ENCODE data around the gene DOLK.
A peak's percentile ranks its signal among the peaks of the same experiment; 100 is the strongest.

DOLK gene

DNA sequence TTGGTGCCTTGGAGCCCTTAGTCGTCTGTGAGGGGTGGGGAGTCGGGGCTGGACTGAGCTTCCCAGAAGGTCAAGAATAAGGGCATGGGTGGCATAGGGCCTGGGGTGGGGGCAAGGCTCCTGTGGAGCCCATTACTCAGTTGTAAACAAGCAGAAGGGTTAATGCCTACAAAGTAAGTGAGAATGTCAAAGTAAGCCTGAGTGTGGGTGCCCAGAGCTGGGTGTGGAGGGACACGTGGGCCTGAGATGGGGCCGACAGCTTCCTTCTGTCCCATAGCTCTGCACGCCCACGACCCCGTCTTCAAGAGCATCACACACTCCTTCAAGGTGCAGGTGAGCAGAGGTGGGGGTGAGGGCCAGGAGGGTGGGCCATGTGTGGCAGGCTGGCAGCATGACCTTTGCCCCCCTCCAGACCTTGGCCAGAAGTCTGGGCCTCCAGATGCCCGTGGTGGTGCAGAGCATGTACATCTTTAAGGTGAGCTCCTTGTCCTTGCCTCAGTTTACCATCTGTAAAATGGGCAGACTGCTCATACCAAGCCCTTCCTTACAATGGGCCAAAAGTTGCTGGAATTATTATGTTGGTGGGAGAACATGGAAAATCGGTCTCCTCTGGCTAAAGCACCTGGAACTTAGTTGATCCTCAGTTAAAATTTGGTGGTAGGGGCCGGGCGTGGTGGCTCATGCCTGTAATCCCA is 11.1 kb downstream of the DOLK start:
- no peak for DNase-seq (ENCODE audit: low read depth in 1 of 2, low spot score in 1 of 2)

DNA sequence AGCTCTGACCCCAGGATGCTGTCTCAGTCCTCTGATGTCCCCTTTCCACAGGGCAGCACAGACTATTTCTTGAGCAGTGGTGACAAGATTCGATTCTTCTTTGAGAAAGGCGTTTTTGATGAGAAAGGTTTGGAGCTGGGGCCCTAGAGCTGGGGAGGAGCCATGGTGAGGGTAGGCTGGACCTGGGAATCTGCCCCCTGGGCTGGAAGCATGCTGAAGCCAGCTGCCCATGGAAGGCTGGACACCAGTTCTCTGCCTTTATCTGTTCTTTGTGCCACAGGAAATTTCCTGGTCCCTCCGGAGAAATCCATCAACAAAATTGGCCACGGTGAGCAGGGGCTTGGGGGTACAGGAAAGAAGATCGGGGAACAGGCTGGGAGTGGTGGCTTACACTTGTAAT is 13.7 kb downstream of the DOLK start:
- no peak for DNase-seq (ENCODE audit: low read depth in 1 of 2, low spot score in 1 of 2)

DNA sequence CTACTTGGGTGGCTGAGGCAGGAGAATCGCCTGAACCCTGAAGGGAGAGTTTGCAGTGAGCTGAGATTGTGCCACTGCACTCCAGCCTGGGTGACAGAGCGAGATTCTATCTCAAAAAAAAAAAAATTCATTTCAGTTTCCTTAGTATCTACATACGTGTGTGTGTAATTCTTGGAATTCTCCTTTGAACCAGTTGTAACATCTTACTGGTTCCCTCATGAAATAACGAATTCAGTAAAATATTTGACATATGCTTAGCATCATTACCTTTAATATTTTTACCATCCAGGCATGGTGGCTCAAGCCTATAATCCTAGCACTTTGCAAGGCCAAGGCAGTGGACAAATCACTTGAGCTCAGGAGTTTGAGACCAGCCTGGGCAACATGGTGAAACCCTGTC is 17.8 kb downstream of the DOLK start:
- no peak for DNase-seq (ENCODE audit: low read depth in 1 of 2, low spot score in 1 of 2)

DNA sequence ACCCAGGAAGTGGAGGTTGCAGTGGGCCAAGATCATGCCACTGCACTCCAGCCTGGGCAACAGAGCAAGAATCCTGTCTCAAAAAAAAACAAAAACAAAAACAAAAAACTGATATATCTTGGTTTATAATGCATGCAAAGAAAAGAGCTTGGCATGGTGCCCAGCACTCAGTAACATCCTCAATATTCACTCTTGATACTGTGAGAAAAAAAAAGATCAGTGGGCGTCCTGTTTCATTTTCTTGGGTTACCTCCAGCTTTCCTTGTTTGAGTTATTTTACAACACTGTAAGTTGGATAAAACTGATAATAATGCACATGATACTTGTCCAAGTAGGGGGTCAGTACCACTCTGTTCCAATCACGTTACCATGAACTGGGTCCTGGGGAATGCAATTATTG is 18.8 kb downstream of the DOLK start:
- no peak for DNase-seq (ENCODE audit: low read depth in 1 of 2, low spot score in 1 of 2)

DNA sequence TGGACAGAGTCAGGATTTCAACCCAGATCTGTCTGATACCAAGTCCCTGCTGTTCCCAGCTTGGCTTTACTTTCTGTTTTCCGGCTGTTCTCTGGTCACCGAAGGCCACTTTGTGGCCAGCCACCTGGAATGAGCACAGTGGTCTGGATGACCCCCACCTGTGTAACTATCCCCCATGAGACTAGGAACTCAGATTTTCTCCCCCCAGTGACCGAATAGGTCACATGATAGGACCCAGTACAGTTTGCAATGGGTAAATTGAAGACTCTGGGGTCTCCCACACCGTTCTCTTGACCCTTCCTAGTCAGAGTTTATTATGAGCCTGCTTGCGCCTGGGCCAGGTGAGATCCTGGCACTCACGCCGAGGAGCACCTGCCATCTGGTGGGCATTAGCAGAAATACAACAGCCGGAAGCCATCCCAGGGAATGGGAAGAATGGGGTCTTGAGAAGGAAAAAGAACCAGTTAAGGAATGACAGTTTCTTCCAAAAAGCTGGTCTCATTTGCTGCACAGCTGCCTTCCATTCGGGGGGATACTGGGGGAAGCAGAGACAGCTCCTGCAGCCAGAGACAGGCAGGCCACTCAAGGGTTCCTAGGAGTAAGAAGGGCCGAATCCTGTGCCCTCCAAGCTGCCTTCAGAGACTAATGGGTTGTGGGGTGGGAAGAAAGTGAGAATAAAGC is 19.5 kb downstream of the DOLK start:
- peak in 1 of 2 donors; percentile 25 for DNase-seq (ENCODE audit: low read depth in 1 of 2, low spot score in 1 of 2)

DNA sequence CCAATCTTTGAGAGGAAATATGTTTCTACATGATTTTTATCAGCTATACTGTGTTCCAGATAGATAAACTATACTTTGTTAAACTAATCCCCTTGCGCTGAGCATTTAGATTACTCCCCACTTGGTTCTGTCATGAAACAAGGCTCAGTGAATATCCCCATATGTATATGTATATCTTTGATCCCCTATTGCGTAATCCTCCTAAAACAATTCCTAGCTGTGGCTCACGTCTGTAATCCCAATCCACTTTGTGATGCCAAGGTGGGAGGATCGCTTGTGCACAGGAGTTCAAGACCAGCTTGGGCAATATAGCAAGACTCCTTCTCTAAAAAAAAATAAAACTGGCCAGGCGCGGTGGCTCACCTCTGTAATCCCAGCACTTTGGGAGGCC is 23.9 kb downstream of the DOLK start:
- DNase-seq (ENCODE audit: low read depth in 1 of 2, low spot score in 1 of 2): no peak

DNA sequence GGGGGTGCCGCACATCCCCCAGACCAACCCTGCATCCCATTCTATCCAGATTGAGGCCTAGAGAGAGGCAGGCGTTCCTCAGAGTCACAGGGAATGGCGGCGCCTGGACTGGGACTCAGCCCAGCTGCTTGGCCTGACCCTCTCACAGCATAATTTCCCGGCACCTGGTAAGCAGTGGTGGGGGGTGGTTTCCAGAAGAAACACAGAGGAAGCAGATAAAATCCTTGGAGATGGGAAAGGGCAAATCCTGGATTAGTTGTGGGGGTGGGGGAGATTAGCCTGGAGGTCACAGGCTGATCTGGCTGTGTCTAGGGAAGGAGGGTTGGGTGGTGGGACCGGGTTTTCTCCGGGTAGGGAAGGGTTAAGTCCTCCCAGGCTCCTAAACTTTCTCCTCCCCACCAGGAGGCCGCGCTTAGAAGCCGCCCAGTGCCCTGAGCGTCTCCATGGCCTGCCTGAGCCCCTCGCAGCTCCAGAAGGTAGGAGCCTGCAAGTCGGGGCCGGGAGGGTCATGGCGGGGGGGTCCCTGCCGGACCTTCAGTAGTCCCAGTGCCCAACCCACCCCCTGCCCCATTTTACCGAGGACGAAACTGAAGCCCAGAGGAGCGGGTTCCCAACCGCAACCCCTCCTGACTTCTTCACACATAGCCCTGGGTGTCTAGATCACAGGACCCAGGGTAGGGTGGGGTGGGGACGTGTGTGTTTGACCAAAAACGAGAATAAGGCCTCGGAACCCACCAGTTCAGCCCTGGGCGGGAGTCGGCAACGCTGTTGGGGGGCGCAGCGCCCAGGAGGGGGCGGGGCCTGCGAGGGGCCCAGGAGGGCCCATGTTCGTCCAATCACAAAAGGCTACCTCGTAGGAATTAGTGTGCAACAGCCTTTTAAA is 25.3 kb downstream of the DOLK start:
- no peak for DNase-seq (ENCODE audit: low read depth in 1 of 2, low spot score in 1 of 2)

DNA sequence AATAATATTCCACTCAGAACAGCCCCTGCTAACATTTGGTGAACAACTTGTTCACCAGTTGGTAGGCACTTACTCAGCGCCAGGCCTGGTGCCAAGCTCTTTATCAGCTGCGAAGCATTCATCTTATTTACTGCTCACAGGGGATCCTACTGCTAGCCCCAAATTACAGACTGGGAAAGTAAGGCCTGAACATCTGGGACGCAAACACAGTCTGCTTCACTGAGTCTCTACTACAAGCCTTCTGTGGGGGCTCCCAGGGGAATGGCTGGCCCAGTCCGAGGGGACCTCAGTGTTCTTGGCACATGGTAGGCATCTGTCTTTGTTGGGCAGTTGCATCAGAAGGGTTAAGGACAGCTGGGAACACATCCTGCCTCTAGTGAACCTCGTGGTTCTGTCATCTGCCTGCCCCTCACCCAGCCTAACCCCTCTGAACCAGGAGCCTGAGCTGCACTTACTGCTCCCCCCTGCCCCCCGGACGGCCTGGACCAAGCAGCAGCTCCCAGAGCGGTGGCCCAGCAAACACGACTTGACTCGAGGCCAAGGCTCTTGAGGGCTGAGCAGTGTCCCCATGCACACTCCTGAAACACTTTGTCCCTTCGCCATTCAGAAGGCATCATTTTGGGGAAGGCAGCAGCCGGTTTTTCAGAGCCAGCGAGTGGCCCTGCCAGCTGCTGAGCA is 26.9 kb downstream of the DOLK start, which contains the start of gene PHYHD1:
TSS of gene PHYHD1 (plus strand) at position 602 of the 678 bp plus-strand sequence. CDS start 1,342 bp downstream, outside the sequence.
- DNase-seq (ENCODE audit: low read depth in 1 of 2, low spot score in 1 of 2): no peak

DNA sequence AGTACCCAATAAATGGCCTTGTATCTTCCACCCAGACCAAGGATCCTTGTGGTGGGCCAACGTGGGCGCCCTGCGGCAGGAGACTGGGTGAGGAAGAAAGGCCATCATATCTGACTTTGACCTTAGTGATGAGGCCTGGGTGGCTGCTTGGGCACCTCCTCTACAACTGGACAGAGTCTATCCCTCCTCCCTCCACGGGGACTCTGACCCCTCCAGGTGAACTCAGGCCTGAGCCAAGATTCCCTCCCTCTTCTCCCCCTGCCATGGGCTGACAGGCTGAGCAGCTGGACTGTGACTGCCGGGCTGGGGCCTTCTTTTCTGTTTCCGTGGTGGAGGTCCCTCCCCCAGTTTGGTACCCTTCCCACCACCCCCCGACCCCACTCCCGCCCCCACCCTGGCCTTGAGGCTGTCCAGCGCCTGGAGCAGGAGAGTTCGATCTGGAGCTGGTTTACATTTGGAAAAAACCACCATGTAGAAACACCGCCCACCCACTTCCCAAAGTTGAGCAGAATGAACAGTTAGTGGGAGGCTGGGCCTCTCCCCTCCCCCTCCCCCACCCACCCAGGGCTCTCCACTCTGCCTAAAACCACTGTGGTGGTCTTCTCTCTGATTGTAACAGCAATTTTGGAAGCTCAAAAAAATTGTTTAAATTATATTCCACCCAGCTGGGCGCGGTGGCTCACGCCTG is 27.9 kb downstream of the DOLK start:
- DNase-seq (ENCODE audit: low read depth in 1 of 2, low spot score in 1 of 2): no peak

DNA sequence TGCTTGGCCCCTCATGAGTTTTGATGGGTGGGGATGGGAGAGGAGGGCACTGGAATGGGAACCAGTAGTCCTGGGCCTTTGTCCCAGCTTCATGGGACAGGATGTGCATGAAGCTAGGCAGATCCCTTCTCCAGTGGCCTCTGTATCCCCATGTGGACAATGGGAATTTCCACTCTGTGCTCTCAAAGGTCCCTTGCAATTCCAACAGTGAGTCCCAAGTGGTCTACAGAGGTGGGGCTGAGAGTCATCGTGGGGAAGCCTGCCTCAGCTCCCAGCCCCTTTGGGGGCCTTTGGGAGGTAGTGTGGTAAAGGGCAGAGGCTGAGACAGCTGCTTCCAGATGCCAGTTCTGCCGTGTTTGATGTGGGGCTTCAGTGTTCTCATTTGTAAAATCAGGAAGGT is 28.5 kb downstream of the DOLK start:
- DNase-seq (ENCODE audit: low read depth in 1 of 2, low spot score in 1 of 2): no peak

DNA sequence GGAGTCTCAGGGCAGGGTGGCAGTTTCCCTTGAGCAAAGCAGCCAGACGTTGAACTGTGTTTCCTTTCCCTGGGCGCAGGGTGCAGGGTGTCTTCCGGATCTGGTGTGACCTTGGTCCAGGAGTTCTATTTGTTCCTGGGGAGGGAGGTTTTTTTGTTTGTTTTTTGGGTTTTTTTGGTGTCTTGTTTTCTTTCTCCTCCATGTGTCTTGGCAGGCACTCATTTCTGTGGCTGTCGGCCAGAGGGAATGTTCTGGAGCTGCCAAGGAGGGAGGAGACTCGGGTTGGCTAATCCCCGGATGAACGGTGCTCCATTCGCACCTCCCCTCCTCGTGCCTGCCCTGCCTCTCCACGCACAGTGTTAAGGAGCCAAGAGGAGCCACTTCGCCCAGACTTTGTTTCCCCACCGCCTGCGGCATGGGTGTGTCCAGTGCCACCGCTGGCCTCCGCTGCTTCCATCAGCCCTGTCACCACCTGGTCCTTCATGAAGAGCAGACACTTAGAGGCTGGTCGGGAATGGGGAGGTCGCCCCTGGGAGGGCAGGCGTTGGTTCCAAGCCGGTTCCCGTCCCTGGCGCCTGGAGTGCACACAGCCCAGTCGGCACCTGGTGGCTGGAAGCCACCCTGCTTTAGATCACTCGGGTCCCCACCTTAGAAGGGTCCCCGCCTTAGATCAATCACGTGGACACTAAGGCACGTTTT is 30.1 kb downstream of the DOLK start:
- DNase-seq (ENCODE audit: low read depth in 1 of 2, low spot score in 1 of 2): no peak

DNA sequence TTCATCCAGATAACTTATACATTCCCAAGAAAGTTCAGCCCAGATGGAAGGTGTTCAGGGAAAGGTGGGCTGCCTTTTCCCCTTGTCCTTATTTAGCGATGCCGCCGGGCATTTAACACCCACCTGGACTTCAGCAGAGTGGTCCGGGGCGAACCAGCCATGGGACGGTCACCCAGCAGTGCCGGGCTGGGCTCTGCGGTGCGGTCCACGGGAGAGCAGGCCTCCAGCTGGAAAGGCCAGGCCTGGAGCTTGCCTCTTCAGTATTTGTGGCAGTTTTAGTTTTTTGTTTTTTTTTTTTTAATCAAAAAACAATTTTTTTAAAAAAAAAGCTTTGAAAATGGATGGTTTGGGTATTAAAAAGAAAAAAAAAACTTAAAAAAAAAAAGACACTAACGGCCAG is 30.7 kb downstream of the DOLK start:
- no peak for DNase-seq (ENCODE audit: low read depth in 1 of 2, low spot score in 1 of 2)

DNA sequence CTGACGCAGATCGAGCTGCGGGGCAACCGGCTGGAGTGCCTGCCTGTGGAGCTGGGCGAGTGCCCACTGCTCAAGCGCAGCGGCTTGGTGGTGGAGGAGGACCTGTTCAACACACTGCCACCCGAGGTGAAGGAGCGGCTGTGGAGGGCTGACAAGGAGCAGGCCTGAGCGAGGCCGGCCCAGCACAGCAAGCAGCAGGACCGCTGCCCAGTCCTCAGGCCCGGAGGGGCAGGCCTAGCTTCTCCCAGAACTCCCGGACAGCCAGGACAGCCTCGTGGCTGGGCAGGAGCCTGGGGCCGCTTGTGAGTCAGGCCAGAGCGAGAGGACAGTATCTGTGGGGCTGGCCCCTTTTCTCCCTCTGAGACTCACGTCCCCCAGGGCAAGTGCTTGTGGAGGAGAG is 31.2 kb downstream of the DOLK start:
- DNase-seq (ENCODE audit: low read depth in 1 of 2, low spot score in 1 of 2): no peak

DNA sequence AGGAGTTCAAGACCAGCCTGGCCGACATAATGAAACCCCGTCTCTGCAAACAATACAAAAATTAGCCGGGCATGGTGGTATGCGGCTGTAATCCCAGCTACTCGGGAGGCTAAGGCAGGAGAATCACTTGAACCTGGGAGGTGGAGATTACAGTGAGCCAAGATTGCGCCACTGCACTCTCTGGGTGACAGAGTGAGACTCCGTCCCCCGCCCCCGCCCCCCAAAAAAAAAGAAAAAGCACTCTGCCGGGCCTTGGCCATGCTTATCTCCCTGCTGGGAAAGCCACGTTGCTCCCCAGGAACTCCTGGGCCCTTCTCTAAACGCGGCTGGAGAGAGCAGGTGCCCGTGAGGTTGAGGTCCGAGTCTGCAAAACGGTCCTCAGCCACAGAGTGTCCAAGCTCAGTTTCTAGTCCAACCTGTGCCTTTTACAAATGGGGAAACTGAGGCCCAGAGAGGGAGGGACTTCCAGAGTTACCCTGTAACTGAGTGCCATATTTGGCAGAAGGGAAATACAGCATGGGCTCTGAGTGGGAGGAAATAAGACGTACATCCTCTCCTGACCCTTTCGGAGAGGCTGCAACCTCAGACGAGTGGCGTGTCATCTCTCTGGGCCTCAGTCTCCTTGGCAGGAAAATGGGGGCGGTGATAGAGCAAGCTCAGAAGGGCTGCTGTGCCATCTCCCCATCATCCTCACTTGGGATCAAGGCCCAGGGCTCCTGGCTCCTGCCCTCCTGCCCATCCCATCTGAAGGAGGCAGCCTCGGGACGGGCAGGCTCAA is 33.2 kb downstream of the DOLK start:
- DNase-seq (ENCODE audit: low read depth in 1 of 2, low spot score in 1 of 2): no peak

DNA sequence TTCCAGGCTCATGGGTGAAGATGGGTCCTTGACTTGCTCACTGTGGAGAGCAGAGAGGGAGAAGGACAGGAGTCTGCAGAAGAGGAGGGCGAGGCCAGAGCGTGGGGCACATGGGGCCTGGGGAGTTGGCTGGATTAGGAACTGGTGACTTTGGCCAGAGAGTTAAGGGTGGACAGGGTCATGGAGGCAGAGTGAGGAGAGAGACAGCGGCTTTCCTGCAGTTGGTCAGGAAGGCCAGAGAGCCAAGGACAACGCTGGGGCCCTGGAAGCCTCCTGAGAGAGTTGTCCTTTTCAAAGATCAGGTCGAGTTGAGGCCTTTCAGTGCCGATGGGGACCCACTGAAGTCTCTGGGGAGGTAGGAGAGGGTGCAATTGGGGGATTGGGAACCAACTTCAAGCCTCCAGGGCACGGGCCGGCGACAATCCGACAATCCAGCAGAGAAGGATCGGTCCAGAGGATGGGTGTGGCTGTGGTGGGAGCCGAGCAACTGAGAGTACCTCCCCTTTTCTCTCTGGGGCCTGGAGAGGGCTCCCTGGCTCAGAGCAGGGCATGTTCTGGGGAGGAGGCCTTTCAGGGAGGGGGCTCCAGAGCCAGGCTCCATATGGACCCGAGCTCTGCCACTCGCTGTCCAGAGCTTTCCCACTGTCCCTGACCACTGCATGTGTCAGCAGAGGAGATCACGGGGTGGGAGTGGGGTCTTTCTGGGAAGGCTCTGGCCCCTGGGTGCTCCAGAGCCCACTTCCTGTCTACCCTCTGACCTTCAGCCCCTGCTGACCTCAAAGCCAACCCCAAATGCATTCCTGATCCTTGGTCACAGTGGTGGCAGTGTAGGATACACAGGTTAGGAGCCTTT is 34.1 kb downstream of the DOLK start:
- DNase-seq (ENCODE audit: low read depth in 1 of 2, low spot score in 1 of 2): no peak

DNA sequence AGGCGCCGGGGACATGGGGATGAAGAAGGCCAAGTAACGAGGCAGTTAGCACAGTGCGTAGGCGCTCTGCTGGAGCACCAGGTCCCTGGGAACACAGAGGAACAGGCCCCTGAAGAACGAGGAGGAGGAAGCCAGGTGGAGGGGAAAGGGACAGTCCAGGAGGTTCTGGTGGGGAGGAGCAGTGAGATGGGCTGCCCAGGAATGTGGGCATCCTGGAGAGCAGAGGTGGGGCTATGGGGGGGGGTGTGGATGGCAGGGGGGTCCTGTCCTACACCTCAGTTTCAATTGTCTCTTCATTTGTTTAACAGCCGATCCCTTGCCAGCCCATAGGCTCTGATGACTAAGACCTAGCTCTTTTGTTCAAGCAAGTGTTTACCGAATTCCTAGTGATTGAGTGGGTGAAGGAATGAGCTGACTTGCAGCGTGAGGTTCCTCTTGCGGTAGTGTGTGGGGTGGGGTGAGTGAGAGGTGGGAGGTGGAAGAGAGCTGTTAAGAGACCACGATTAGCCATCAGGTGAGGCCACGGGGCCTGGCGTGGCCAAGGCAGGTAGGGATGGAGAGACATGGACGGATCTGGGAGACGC is 35.0 kb downstream of the DOLK start:
- DNase-seq (ENCODE audit: low read depth in 1 of 2, low spot score in 1 of 2): no peak

DNA sequence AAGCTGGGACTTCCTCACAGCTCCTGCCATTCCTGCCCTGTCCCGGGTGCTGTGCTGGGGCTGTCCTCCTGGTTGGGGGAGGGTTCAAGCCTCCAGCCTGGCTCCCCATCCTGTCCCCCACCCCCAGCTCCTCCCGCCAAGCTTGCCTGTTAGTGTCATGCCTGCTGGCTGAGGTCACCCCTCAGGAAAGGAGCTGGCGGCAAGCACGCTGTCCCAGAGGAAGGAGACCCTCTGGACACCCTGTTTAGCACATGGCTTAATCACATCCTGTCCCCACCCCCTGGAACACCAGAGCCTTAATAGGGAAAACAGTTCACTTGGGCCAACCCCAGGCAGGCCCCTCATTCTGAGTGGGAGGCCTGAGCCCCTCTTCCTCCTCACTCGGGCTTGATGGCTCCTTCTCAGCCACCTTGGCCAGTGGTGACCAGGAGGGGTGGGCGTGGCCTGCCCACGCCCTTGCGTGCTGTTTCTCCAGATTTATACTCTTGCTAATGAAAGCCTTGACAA is 35.8 kb downstream of the DOLK start:
- DNase-seq (ENCODE audit: low read depth in 1 of 2, low spot score in 1 of 2): no peak

DNA sequence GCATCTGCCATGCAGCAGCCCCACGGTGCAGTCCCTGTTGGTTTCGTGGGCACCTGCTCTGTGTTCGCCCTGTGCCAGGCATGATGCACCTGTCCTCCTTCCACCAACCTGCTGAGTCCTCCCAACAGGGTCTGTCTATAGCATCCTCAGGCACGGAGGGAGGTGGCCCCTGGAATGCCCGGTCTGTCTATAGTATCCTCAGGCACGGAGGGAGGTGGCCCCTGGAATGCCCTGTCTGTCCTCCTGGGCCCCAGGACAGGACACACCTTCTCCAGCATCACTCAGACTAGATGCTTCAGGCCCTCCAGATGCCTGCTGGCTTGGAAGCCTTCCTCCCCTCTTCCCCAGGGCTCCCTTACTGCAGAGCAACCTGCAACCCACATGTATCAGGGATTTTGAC is 36.5 kb downstream of the DOLK start:
- no peak for DNase-seq (ENCODE audit: low read depth in 1 of 2, low spot score in 1 of 2)
